ENCODE data around the gene SYNE2.

Gene SYNE2

DNA sequence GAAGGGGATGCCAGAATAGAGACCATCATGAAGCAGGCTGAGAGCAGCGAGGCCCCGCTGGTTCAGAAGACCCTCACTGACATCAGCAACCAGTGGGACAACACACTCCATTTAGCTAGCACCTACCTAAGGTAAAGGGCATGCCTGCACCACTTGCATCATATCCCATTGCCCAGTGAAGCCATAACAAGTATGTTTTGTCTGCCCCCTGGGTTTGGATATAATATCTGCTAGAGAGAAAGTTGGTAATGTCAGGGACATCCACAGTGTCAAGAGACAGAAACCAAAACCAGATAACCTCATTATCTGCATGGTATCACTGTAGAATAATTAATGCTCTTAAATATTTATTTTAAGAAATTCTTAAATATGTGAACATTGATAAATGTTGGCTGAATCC lies 173.8 kb downstream of the SYNE2 start:
- no peak for TF ChIP-seq EGR1 (IDR thresholded peaks at IDR 0.05)
- TF ChIP-seq RAD21 (IDR thresholded peaks at IDR 0.05; ENCODE audit: low read depth), result no peak
- no peak for TF ChIP-seq TAF1 (IDR thresholded peaks at IDR 0.05; ENCODE audit: low read depth)
- TF ChIP-seq TEAD4 (IDR thresholded peaks at IDR 0.05), result no peak
- TF ChIP-seq CEBPB (IDR thresholded peaks at IDR 0.05), result no peak
- TF ChIP-seq CREB1 (IDR thresholded peaks at IDR 0.05; ENCODE audit: low read depth), result no peak
- no peak for TF ChIP-seq YY1 (IDR thresholded peaks at IDR 0.05; ENCODE audit: low read depth)
- TF ChIP-seq FOXM1 (IDR thresholded peaks at IDR 0.05; ENCODE audit: borderline replicate concordance, low read depth), result no peak
- TF ChIP-seq EP300 (IDR thresholded peaks at IDR 0.05; ENCODE audit: borderline replicate concordance), result no peak
- no peak for TF ChIP-seq MAX (IDR thresholded peaks at IDR 0.05)

GRCh38 chr14:64035143-64035542 lies 182.3 kb downstream of the SYNE2 start:
- no peak for TF ChIP-seq ZBTB7A (IDR thresholded peaks at IDR 0.05; ENCODE audit: low read depth)
- no peak for TF ChIP-seq CEBPB (IDR thresholded peaks at IDR 0.05)
- TF ChIP-seq EGR1 (IDR thresholded peaks at IDR 0.05), result no peak
- no peak for TF ChIP-seq EP300 (IDR thresholded peaks at IDR 0.05; ENCODE audit: borderline replicate concordance)
- TF ChIP-seq CREB1 (IDR thresholded peaks at IDR 0.05; ENCODE audit: low read depth), result no peak
- no peak for TF ChIP-seq RAD21 (IDR thresholded peaks at IDR 0.05; ENCODE audit: low read depth)
- no peak for TF ChIP-seq MAX (IDR thresholded peaks at IDR 0.05)
- TF ChIP-seq TAF1 (IDR thresholded peaks at IDR 0.05; ENCODE audit: low read depth), result no peak
- TF ChIP-seq TEAD4 (IDR thresholded peaks at IDR 0.05), result no peak
- no peak for TF ChIP-seq NFIC (IDR thresholded peaks at IDR 0.05)
- TF ChIP-seq TCF12 (IDR thresholded peaks at IDR 0.05; ENCODE audit: low read depth), result no peak
- TF ChIP-seq, protein P1, sequence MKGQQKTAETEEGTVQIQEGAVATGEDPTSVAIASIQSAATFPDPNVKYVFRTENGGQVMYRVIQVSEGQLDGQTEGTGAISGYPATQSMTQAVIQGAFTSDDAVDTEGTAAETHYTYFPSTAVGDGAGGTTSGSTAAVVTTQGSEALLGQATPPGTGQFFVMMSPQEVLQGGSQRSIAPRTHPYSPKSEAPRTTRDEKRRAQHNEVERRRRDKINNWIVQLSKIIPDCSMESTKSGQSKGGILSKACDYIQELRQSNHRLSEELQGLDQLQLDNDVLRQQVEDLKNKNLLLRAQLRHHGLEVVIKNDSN (IDR thresholded peaks at IDR 0.05), result no peak
- TF ChIP-seq, protein P2, sequence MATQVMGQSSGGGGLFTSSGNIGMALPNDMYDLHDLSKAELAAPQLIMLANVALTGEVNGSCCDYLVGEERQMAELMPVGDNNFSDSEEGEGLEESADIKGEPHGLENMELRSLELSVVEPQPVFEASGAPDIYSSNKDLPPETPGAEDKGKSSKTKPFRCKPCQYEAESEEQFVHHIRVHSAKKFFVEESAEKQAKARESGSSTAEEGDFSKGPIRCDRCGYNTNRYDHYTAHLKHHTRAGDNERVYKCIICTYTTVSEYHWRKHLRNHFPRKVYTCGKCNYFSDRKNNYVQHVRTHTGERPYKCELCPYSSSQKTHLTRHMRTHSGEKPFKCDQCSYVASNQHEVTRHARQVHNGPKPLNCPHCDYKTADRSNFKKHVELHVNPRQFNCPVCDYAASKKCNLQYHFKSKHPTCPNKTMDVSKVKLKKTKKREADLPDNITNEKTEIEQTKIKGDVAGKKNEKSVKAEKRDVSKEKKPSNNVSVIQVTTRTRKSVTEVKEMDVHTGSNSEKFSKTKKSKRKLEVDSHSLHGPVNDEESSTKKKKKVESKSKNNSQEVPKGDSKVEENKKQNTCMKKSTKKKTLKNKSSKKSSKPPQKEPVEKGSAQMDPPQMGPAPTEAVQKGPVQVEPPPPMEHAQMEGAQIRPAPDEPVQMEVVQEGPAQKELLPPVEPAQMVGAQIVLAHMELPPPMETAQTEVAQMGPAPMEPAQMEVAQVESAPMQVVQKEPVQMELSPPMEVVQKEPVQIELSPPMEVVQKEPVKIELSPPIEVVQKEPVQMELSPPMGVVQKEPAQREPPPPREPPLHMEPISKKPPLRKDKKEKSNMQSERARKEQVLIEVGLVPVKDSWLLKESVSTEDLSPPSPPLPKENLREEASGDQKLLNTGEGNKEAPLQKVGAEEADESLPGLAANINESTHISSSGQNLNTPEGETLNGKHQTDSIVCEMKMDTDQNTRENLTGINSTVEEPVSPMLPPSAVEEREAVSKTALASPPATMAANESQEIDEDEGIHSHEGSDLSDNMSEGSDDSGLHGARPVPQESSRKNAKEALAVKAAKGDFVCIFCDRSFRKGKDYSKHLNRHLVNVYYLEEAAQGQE (IDR thresholded peaks at IDR 0.05; ENCODE audit: low read depth), result no peak
- TF ChIP-seq YY1 (IDR thresholded peaks at IDR 0.05; ENCODE audit: low read depth), result no peak
- no peak for TF ChIP-seq FOXM1 (IDR thresholded peaks at IDR 0.05; ENCODE audit: borderline replicate concordance, low read depth)

GRCh38 chr14:64038841-64039542 lies 186.2 kb downstream of the SYNE2 start:
- TF ChIP-seq, protein P1 (IDR thresholded peaks at IDR 0.05), result no peak
- TF ChIP-seq ZBTB7A (IDR thresholded peaks at IDR 0.05; ENCODE audit: low read depth) (no peak), CREB1 (IDR thresholded peaks at IDR 0.05; ENCODE audit: low read depth) (no peak), TEAD4 (IDR thresholded peaks at IDR 0.05) (no peak), NFIC (IDR thresholded peaks at IDR 0.05) (no peak), FOXM1 (IDR thresholded peaks at IDR 0.05; ENCODE audit: borderline replicate concordance, low read depth) (no peak), TCF12 (IDR thresholded peaks at IDR 0.05; ENCODE audit: low read depth) (no peak), RAD21 (IDR thresholded peaks at IDR 0.05; ENCODE audit: low read depth) (no peak)

DNA sequence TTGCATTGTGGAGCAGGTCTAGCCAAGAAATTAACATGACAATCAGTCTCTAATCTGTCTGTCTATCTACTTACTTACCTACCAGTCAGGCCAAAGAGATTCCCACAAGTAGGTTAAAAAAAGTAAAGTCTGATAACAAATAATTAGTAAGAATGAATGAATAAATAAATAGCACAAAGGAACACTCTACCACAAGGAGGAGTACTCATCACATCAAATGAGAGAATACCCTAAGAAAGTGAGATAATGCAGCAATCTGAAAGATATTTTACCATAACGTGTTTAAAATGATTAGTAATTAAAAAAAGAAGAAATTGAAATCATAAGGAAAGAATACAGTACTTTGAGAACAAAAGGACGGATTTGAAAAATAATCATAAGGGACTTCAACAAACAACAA lies 187.2 kb downstream of the SYNE2 start:
- TF ChIP-seq RAD21 (IDR thresholded peaks at IDR 0.05; ENCODE audit: low read depth) (peak; percentile 34), EGR1 (IDR thresholded peaks at IDR 0.05) (no peak), CEBPB (IDR thresholded peaks at IDR 0.05) (no peak), NFIC (IDR thresholded peaks at IDR 0.05) (no peak), TCF12 (IDR thresholded peaks at IDR 0.05; ENCODE audit: low read depth) (no peak), FOXM1 (IDR thresholded peaks at IDR 0.05; ENCODE audit: borderline replicate concordance, low read depth) (no peak), TAF1 (IDR thresholded peaks at IDR 0.05; ENCODE audit: low read depth) (no peak)
- TF ChIP-seq, protein P2 (IDR thresholded peaks at IDR 0.05; ENCODE audit: low read depth), result no peak
- TF ChIP-seq, protein P1 (IDR thresholded peaks at IDR 0.05), result no peak

DNA sequence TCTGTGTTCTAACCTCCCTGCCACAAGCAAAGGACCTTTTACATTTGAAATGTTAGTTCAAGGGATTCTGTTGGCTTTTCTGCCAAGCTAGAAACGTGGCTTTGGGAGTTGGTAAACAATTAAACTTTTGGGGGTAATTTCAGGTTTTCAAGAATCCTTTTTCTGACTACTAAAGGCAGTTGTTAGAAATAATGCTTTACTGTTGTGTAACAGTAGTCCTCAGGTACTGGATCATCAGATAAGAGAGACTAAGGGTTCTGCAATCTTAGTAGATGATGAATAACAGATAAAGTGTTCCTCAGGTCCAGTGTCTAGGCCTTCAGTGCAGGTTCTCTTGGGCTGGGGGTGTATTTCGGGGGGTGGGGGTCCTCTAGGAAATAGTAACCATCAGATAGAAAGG lies 192.3 kb downstream of the SYNE2 start:
- TF ChIP-seq TCF12 (IDR thresholded peaks at IDR 0.05; ENCODE audit: low read depth) (no peak), MAX (IDR thresholded peaks at IDR 0.05) (no peak), CREB1 (IDR thresholded peaks at IDR 0.05; ENCODE audit: low read depth) (no peak), EP300 (IDR thresholded peaks at IDR 0.05; ENCODE audit: borderline replicate concordance) (no peak)
- TF ChIP-seq, protein P1 (IDR thresholded peaks at IDR 0.05), result no peak
- TF ChIP-seq, protein P2 (IDR thresholded peaks at IDR 0.05; ENCODE audit: low read depth), result no peak

All from Ishikawa (cell line).